GM21390 (cell line): Measurements from ENCODE around the gene HECTD3.
"Not testable (repeated sequence)": the region's sequence is repeated elsewhere in the genome, so short reads cannot be mapped to it uniquely, and the experiment has no call there.

Source experiments
- ATAC-seq: cut with Tn5 transposase; IDR thresholded peaks from one replicate; pipeline ENCODE4 v1.9.1; 2021; ENCODE audit not compliant: unreplicated experiment

The HECTD3 gene

DNA sequence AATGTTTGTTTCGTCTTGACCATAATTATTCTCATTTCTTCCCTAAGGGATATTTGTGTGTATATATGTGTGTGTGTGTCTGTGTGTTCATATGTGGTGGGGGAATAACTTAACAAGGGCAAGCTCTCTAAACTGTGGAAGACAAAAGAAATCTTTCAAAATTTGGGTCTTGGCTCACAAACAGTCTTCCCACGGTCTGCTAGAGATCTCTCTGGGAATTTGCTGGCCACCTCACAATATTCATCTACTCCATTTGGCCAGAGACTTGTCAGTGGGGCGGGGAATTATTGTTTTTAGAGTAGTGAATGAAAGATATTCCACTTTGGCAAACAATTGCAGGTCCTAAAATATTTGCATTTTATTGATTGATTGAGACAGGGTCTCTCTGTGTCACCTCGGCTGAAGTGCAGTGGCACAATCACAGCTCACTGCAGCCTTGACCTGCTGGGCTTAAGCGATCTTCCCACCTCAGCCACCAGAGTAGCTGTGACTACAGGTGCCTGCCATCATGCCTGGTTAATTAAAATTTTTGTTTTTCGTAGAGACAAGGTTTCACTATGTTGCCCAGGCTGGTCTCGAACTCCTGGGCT, 16.7 kb downstream of the HECTD3 start:
- no peak for ATAC-seq

GRCh38 chr1:44988531-44989156, 22.5 kb downstream of the HECTD3 start:
- no peak for ATAC-seq

DNA sequence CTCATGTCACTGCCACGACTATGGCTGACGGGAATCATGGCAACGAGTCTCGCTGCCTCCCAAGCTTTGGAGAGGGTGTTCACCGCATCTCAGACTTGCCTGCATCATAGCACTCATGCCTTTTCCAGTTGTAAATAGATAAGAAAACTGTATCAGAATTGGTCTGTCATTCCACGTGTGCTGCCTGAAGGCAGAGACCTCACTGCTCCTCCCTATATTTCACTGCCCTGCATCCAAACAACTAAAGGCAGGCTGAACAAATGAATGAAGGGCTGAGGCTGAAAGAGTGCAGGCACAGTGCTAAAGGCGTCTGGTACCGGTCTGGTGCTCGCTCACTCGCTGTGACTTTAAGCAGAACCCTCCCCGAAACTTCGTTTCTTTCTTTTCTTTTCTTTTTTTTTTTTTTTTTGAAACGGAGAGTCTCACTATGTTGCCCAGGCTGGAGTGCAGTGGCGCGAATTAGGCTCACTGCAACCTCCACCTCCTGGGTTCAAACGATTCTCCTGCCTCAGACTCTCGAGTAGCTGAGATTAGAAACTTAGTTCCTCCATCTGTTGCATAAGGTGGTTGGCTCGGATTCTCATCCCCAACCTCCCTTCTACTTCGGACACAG, 25.3 kb downstream of the HECTD3 start:
- ATAC-seq: peak; percentile 6

- ATAC-seq: not testable (repeated sequence)
Observed at GRCh38 chr1:44977372-44977771, 33.8 kb downstream of the HECTD3 start.

- ATAC-seq: no peak
Observed at GRCh38 chr1:44976252-44976651, 34.9 kb downstream of the HECTD3 start.

GRCh38 chr1:44973645-44974044, 37.5 kb downstream of the HECTD3 start:
- ATAC-seq: no peak

- no peak for ATAC-seq
Observed at GRCh38 chr1:44970317-44970716, 40.8 kb downstream of the HECTD3 start.

DNA sequence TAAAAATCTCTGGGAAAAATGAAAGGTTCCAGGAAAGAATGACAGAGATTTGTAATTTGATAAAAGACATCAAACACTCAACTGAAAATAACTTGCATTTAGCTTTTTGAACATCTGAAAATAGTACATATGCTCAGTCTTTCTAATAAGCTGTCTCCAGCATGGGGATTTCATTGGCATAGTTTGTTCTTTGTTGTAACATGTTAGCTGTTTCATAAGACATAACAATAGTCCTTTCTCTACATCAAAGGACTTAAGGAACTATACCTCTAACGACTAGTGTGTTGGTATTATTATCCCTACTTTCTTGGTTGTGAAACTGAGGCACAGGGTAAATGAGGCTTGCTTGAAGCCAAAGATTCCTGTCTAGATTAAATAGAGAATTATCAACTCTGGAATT, 46.7 kb downstream of the HECTD3 start:
- no peak for ATAC-seq

GRCh38 chr1:44962729-44963128, 48.4 kb downstream of the HECTD3 start:
- ATAC-seq: no peak

- not testable (repeated sequence) for ATAC-seq
Observed at GRCh38 chr1:44962022-44962421, 49.1 kb downstream of the HECTD3 start.

DNA sequence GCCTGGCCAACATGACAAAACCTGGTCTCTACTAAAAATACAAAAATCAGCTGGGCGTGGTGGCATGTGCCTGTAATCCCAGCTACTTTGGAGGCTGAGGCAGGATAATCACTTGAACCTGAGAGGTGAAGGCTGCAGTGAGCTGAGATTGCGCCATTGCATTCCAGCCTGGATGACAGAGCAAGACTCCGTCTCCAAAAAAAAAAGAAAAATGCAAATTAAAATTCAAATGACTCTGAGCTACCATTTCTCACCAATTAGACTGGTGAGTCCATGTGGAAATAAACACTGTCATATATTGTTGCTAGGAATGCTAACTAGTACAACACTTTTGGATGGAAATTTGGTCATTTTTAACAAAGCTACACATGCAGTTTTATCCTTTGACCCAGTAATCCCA, 53.6 kb downstream of the HECTD3 start:
- not testable (repeated sequence) for ATAC-seq

DNA sequence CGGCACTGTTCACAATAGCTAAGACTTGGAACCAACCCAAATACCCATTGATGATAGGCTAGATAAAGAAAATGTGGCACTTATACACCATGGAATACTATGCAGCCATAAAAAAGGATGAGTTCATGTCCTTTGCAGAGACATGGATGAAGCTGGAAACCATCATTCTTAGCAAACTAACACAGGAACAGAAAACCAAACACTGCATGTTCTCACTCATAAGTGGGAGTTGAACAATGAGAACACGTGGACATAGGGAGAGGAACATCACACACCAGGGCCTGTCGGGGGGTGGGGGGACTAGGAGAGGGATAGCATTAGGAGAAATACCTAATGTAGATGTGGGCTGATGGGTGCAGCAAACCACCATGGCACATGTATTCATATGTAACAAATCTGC, 55.0 kb downstream of the HECTD3 start:
- not testable (repeated sequence) for ATAC-seq
